GM18508 (cell line): ENCODE results near the gene RTKN.
"Not testable (repeated sequence)": the region's sequence is repeated elsewhere in the genome, so short reads cannot be mapped to it uniquely, and the experiment has no call there.

Experiments
- ATAC-seq: cut with Tn5 transposase; IDR thresholded peaks from one replicate; pipeline ENCODE4 v1.9.1; 2021; ENCODE audit warnings: moderate number of reproducible peaks; ENCODE audit not compliant: insufficient read depth, unreplicated experiment

Gene RTKN

DNA sequence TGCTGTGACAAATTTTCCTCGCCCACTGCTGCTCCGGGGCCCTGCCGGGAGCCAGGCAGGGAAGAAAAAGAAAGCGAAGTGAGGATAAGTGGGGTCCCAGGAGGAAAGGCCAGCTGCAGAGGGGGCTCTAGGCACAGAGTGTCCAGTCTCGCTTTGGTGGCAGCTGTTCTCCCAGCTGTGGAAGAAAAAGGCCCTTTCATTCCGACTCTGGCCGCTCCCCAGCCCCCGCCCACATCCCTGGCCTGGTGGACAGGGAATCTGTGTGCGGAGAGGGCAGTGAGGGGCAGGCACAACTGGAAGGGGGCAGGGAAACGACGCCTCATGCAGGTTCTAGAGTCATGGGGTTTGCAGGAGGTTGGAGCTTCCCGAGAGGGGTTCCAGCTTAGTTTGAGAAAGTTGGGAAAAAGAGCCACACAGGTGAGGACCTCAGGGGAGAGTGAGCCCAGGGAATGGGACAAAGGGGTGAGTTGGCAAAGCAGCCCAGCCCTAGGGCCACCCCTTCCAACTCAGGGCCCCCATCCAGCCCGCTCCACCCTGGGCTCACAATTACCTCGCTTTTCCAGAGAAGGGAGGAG is 1.8 kb downstream of the RTKN start:
- ATAC-seq, result no peak

DNA sequence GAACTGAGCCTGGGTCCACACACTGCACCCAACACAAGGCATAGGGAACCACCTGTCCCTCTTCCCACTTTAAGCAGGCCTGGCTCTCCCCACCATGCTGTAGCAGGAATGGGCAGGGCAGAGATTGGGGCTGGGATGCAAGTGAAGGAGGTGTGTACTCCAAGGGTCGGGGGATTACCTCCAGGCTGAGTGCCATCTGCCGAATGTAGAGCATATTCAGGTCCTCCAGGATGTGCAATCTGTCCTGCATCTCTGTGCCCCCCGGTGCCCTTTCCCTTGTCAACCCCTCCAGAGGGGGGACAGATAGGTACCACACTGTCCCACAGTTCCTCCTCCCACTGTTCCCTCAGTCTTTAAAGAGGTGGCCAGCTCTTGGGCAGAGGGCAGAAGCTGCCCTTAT is 2.4 kb downstream of the RTKN start:
- ATAC-seq, result no peak

DNA sequence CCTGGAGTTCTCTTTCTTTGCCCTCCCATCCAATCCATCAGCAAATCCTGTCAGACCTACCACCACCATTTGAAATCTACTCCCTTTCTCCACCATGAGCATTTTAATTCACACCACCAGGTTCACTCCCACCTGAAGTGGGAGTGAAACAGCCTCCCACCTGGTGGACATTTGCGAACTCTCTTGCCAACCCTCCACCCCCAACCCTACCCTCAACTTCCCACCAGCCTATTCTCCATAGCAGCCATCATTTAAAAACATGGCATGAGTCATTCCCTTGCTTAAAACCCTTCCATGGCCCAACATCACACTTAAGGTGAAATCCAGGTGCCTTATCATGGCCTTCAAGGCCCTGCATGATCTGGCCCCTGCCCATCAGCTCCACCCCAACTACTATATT is 3.5 kb downstream of the RTKN start:
- no peak for ATAC-seq

- no peak for ATAC-seq
These were observed 4.7 kb downstream of the RTKN start for GRCh38 chr2:74436848-74437695.

- ATAC-seq, result no peak
These were observed 5.5 kb downstream of the RTKN start for GRCh38 chr2:74436111-74436805.

- ATAC-seq, result no peak
These were observed 11.2 kb downstream of the RTKN start for GRCh38 chr2:74430502-74430901.

DNA sequence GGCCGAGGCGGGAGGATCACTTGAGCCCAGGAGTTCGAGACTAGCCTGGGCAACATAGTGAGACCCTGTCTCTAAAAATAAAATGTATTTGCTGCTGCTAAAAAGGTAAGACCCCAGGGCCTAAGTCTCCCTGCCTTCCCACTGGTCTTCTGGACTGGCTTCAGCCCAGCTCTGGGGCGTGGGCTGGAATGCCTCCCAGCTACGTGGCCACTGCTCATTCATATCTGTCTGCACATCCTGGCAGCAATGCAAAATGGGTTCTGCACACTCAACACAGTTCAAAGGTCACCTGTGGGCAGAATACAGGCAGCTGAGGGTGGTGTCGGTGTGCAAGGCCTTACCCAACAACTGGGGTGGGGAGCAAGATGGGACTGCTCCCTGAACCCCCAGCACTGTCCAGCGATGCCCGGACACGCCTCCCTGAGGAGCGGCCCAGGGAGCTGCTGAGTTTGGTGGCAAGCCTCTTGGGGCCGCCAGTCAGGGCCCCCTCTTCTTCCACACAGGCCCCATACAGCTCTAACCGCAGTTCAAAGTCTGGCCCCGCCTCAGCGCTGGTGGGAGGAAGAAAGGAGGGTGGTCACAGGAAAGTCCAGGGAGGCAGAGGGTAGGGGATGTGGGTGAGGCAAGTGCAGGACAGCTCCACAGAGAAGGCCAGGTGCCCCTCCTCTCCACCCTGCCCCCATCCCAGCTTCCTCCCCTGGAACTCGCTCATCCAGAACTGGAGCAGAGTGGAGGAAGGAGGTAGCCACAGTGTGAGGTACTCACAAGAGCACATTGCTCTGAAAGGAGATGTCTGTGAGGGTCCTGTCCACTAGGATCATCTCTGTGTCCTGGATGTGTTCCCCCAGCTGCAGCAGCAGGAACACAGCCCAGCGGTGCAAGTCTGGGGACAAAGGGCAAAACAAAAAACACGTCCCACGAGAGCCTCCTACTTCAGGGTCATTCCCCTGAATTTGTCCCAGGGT is 12.0 kb downstream of the RTKN start:
- ATAC-seq, result no peak

GRCh38 chr2:74428675-74429074 is 13.1 kb downstream of the RTKN start:
- ATAC-seq, result no peak

- ATAC-seq, result no peak
These were observed 14.2 kb downstream of the RTKN start for GRCh38 chr2:74427551-74427950.

DNA sequence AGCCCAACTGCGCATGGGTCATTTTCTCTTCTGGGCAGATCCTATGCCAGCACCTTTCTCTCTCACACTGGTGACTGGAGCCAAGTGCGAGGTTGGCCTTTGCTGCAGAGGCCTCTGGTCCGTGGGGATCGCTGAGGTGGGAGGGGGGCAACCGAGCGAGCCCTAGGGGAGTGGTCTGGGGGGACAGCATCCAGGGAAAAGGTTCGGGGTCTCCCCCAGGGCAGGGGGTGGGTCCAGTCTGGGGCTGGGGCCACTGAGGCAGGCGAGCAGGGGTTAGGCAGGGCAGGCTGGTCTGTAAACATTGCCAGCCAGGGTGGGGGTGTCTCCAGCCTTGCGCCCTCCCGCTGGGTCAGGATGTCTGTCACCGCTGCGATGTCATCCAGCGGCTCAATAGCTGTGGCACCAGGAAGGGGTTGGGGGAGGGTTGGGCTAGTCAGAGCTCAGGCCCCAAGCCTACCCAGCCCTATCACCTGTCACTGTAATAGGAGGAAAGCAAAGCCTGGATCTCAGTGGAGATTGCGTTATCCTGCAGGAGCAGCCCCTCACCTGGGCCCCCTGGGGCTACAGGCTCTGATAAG is 15.5 kb downstream of the RTKN start:
- ATAC-seq, result no peak

DNA sequence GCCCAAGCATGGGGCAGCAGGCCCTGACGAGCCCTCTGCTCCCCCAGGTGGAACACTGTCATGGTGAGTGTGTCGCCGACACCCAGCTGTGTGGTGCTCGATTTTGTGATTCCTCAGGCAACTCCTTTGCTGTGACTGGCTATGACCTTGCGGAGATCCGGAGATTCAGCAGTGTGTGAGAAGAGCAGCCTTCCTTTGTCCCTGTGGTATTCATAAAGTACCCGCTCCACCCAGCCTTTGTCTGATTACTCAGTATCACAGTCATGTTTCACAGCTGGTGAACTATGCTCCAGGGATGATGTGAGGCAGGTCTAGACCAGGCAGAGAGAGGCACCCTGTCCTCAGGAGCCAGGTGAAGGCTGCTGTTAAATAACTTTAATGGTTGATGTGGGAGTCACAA is 16.2 kb downstream of the RTKN start:
- no peak for ATAC-seq

DNA sequence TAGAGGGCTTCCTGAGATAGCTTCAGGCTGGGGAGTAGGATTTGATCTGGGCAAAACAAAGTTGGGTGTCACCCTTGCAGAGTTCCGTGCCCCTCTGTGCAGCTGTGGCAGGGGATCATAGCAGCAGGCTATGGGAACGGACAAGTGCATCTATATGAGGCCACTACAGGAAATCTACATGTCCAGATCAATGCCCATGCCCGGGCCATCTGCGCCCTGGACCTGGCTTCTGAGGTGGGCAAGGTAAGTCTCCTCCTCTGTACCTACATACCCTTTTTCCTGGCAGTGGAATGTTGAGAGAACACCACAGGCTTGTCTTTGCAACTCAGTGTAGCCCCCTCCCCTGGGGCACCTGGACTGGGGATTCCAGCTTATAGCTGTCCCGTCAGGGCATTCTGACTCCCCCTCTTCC is 16.7 kb downstream of the RTKN start:
- ATAC-seq, result no peak

- ATAC-seq, result no peak
These were observed 17.4 kb downstream of the RTKN start for GRCh38 chr2:74424139-74424992.

DNA sequence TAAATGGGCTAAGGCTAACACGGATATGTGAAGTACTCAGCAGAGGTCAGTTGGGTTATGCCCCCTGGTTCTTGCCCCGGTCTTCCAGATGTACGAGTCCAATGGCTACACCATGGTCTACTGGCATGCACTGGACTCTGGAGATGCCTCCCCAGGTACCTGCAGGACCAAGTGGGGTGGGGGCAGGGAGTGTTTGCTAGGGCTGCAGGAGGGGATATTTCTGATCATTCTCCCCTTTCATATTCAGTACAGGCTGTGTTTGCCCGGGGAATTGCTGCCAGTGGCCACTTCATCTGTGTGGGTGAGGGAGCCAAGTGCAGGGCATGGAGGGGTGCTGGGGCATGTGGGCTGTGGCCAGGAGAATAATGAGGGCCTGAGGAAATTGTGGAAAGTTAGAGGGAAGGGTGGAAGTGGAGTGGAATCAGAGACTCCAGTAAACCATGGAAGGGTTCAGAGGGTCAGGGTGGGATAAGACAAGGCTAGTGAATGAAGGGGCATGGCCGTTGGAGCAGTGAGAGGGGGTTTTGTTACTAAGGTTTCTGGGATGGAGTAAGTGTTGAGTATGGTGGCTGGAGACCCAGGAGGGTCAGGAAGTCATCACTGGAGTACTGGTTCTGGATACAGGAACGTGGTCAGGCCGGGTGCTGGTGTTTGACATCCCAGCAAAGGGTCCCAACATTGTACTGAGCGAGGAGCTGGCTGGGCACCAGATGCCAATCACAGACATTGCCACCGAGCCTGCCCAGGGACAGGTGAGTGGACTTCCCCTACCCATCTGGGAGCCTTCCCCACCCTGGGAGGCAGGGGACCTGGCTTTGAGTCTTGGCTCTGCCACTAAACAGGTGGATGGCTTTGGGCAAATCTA is 18.3 kb downstream of the RTKN start:
- ATAC-seq, result no peak

GRCh38 chr2:74421221-74421870 is 20.4 kb downstream of the RTKN start, which contains the start of the genes C2orf81 and WDR54:
Gene C2orf81 (minus strand): TSS chr2:74421619. CDS start chr2:74421560, 59 bp downstream.
Gene WDR54 (plus strand): TSS chr2:74421730. CDS start chr2:74422154, 424 bp downstream.
- peak; percentile 67 for ATAC-seq

DNA sequence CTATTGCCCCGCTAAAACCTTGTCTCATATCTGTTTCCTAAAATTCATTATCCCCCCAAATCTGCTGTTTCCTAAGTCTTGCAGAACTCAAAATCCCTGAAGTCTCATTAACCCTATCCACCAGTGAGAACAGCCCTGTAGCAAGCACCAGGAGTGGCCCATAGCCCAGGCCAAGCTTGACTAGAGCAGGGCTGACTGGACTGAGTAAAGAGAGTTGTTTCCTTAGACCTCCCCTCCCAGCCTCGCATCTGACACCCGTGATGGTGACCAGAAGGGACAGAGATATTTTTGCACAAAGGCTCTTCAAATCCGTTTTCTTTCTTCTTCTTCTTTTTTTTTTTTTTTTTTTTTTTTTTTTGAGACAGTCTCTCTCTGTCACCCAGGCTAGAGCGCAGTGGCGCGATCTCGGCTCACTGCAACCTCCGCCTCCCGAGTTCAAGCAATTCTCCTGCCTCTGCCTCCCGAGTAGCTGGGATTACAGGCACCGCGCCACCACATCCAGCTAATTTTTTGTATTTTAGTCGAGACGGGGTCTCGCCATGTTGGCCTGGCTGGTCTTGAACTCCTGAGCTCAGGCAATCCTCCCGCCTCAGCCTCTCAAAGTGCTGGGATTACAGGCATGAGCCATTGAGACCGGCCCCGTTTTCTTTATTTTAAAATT is 21.2 kb downstream of the RTKN start:
- ATAC-seq, result not testable (repeated sequence)

GRCh38 chr2:74420006-74420405 is 21.7 kb downstream of the RTKN start:
- no peak for ATAC-seq
